SK-N-DZ (cell line): ENCODE measurements around the gene CSAG1. TPM values are rescaled to one million over a fixed set of nuclear protein-coding genes. Genes with fewer than 3 reads are reported as not detected.
"Not testable (repeated sequence)": the region's sequence is repeated elsewhere in the genome, so short reads cannot be mapped to it uniquely, and the experiment has no call there.

Experiments
- DNase-seq: peaks from one replicate; pipeline ENCODE4 v3.0.0-alpha.2; 2015; ENCODE audit warnings: low spot score
- polyA plus RNA-seq, 2 experiments: library from polyadenylated mRNA; depleted of rRNA; stranded (reverse); fragments of >200 nt; gene quantifications; 2 replicates each; pipeline ENCODE4 v1.2.3, GENCODE V29; 2014

The CSAG1 gene
- polyA plus RNA-seq (2014; cell fraction: cytosol; rRNA removed): 4.8 and 6.8 TPM in 2 replicates
- polyA plus RNA-seq (2014; cell fraction: nucleus; rRNA removed): 9.9 and 11.9 TPM in 2 replicates

GRCh38 chrX:152733261-152733975 lies at the start of gene CSAG1, which contains the start of gene MAGEA12:
CSAG1 (minus strand) TSS chrX:152733721; CDS start chrX:152732460, 1,261 bp downstream.
MAGEA12 (plus strand) TSS chrX:152733757; CDS start chrX:152736162, 2,405 bp downstream.
- peak; percentile 69 for DNase-seq

GRCh38 chrX:152769549-152770289 lies 36.2 kb upstream of the CSAG1 start, which contains the start of gene MAGEA6:
MAGEA6 (minus strand) TSS chrX:152769689; CDS start chrX:152767650, 2,039 bp downstream.
- not testable (repeated sequence) for DNase-seq

GRCh38 chrX:152766562-152766961 lies 33.0 kb upstream of the CSAG1 start:
- DNase-seq: not testable (repeated sequence)

- not testable (repeated sequence) for DNase-seq
Observed at GRCh38 chrX:152761582-152761981, 28.1 kb upstream of the CSAG1 start.

GRCh38 chrX:152759544-152759943 lies 26.0 kb upstream of the CSAG1 start:
- not testable (repeated sequence) for DNase-seq

GRCh38 chrX:152758918-152759317 lies 25.4 kb upstream of the CSAG1 start, which contains the start of gene CSAG3:
CSAG3 (plus strand) TSS chrX:152759218.
- not testable (repeated sequence) for DNase-seq

DNA sequence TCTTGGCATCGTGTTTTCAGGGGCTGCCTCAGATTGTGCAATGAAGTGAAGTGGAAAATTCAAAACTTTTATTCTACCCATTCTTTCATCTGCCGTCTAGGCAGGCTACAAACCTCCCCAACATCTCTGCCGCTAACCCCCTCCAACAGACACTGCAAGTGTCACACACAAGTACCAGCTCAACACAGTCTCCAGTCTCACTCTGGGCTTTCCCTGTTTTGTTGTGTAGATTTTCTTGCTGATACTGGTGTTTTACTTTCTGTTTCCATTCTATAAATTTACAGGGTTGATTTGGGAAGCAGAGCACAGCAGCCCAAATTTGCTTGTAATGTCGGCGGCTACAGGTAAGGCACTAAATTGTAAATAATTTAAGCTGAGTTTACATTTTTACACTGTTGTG lies 21.4 kb upstream of the CSAG1 start:
- not testable (repeated sequence) for DNase-seq

DNA sequence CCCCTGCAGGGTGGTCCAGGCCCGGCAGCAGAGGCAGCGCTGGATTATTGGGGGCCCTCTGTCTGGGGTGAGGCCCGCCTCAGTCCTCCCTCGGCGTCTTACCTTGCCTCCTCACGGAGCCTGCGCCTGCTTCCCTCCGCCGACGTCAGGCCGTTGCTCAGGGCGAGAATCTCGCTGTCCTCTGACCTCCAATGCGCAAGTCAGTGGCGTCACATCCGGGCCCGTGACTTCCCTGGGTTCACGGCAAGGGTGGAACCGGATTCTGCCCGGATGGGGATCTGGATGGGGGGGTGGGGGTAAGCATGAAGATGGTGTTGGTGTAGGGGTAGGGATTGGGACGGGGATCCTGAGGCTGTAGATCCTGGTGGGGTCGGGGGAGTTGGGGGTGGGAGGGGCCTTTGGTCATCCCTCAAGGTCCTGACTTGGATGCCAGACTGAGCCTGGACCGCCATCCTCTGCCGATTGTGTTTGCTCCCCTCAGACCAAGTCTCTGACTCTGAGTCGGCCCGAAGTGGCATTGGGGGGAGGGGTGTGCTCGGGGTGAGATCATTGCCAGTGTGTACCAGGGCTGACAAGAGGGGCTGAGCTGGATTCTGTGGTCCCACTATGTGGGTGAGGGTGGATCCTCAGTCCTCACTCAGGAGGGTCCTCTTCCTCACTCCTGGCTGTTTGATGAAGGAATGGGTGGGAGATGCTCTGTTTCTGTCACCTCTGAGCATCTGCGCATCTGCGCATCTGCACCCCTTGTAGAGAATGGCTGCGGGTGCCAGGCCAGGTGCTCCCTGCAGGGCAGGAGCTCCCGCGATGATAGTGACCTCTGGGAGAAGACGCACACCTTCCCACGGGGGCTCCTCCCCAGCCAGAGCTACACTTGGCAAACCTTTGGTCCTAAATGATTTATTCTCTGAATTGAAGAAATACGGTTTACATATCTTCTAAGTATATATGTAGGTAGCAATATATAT lies 20.4 kb upstream of the CSAG1 start, which contains the start of gene MAGEA2:
Gene MAGEA2, minus strand, starts transcription at position 157 of the 965 bp plus-strand sequence. CDS start 2,479 bp downstream, outside the sequence.
- not testable (repeated sequence) for DNase-seq

GRCh38 chrX:152738560-152738959 lies 5.0 kb upstream of the CSAG1 start:
- DNase-seq: no peak

DNA sequence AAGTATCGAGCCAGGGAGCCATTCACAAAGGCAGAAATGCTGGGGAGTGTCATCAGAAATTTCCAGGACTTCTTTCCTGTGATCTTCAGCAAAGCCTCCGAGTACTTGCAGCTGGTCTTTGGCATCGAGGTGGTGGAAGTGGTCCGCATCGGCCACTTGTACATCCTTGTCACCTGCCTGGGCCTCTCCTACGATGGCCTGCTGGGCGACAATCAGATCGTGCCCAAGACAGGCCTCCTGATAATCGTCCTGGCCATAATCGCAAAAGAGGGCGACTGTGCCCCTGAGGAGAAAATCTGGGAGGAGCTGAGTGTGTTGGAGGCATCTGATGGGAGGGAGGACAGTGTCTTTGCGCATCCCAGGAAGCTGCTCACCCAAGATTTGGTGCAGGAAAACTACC lies 3.0 kb upstream of the CSAG1 start:
- not testable (repeated sequence) for DNase-seq

GRCh38 chrX:152735860-152736511 lies 2.5 kb upstream of the CSAG1 start:
- DNase-seq: no peak

DNA sequence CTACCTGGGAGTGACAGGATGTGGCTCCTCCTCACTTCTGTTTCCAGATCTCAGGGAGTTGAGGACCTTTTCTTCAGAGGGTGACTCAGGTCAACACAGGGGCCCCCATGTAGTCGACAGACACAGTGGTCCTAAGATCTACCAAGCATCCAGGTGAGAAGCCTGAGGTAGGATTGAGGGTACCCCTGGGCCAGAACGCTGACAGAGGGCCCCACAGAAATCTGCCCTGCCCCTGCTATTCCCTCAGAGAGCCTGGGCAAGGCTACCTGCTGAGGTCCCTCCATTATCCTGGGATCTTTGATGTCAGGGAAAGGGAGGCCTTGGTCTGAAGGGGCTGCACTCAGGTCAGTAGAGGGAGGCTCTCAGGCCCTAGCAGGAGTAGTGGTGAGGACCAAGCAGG lies 1.6 kb upstream of the CSAG1 start:
- no peak for DNase-seq

GRCh38 chrX:152734143-152734858 lies 780 bp upstream of the CSAG1 start:
- DNase-seq: not testable (repeated sequence)

GRCh38 chrX:152725409-152725808 lies 8.1 kb downstream of the CSAG1 start:
- DNase-seq: no peak

DNA sequence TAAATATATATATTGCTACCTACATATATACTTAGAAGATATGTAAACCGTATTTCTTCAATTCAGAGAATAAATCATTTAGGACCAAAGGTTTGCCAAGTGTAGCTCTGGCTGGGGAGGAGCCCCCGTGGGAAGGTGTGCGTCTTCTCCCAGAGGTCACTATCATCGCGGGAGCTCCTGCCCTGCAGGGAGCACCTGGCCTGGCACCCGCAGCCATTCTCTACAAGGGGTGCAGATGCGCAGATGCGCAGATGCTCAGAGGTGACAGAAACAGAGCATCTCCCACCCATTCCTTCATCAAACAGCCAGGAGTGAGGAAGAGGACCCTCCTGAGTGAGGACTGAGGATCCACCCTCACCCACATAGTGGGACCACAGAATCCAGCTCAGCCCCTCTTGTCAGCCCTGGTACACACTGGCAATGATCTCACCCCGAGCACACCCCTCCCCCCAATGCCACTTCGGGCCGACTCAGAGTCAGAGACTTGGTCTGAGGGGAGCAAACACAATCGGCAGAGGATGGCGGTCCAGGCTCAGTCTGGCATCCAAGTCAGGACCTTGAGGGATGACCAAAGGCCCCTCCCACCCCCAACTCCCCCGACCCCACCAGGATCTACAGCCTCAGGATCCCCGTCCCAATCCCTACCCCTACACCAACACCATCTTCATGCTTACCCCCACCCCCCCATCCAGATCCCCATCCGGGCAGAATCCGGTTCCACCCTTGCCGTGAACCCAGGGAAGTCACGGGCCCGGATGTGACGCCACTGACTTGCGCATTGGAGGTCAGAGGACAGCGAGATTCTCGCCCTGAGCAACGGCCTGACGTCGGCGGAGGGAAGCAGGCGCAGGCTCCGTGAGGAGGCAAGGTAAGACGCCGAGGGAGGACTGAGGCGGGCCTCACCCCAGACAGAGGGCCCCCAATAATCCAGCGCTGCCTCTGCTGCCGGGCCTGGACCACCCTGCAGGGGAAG lies 19.4 kb downstream of the CSAG1 start, which contains the start of gene MAGEA2B:
Gene MAGEA2B, plus strand, starts transcription at position 814 of the 973 bp plus-strand sequence. CDS start 2,479 bp downstream, outside the sequence.
- not testable (repeated sequence) for DNase-seq

GRCh38 chrX:152713195-152713594 lies 20.3 kb downstream of the CSAG1 start:
- not testable (repeated sequence) for DNase-seq

DNA sequence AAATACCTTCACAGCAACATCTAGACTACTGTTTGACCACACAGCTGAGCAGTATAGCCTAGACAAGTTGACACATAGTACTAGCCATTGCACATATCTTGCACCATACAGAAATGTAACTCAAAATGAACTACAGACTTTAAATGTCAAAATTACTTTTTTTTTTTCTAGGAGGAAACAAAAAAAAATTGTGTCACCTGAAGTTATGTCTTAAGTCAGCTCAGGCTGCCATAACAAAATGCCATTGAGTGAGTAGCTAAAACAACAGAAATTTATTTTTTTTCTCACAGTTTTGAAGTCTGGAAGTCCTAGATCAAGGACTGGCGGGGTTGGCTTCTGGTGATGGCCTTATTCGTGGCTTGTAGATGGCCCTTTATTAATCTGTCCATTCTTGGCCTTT lies 24.3 kb downstream of the CSAG1 start, which contains the start of gene CSAG2:
Gene CSAG2, minus strand, starts transcription at position 101 of the 400 bp plus-strand sequence. CDS start 161 bp downstream, outside the sequence.
- DNase-seq: not testable (repeated sequence)

DNA sequence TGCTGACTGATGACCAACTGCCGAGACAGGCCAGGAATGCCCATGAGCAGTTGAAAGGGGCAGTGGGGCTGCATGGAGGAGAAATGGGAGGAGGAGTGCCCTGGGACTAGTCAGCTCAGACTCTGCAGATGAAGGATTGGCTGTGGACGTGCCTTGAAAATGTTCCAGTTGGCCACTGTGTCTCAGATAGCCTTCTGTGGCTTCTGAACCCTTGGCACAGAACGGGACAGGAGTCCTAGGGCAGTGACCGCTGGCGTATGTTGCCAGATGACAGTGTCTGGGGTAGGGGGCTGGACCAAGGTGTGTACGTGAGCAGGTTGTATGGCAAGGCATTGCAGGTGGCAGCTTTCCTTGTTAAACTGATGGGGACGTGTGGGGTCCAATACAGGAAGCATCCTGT lies 27.0 kb downstream of the CSAG1 start:
- not testable (repeated sequence) for DNase-seq
